ENCODE data around the gene SLC4A1AP.

The SLC4A1AP gene

GRCh38 chr2:27652790-27653189 lies 10.9 kb upstream of the SLC4A1AP start:
- H3K18ac ChIP-seq (ENCODE audit: low read length): no peak overlapping the region

GRCh38 chr2:27653397-27653796 lies 10.3 kb upstream of the SLC4A1AP start:
- Histone ChIP-seq H2AFZ (ENCODE audit: insufficient read depth, low read length, poor library complexity) (no peak overlapping the region), H2BK12ac (ENCODE audit: low read length) (no peak overlapping the region)
- WGBS (ENCODE audit: extremely low coverage, insufficient coverage, insufficient read length): no CpG with 5 or more reads among the region's 2 CpGs

More at GRCh38 chr2:27652790-27653189, 10.9 kb upstream of the SLC4A1AP start:
- Histone ChIP-seq H3K9ac (ENCODE audit: low read length) (no peak overlapping the region), H3K4me3 (ENCODE audit: low read depth, low read length) (no peak overlapping the region), H2AFZ (ENCODE audit: insufficient read depth, low read length, poor library complexity) (no peak overlapping the region), H4K8ac (ENCODE audit: low read depth, low read length) (no peak overlapping the region), H3K14ac (ENCODE audit: low read length) (no peak overlapping the region), H4K12ac (ENCODE audit: low read depth, low read length) (no peak overlapping the region), H2BK12ac (ENCODE audit: low read length) (no peak overlapping the region), H3K9me3 (ENCODE audit: insufficient read depth, low read depth, low read length) (no peaks in the 10 kb centered on the region), H2BK5ac (ENCODE audit: low read depth, low read length, poor library complexity) (no peak overlapping the region), H2BK120ac (ENCODE audit: insufficient read depth, low read length, poor library complexity) (no peak overlapping the region), H3K23ac (ENCODE audit: low read length) (no peak overlapping the region), H4K91ac (ENCODE audit: low read depth, low read length) (no peak overlapping the region), H3K4me1 (ENCODE audit: control insufficient read depth in 1 of 2, insufficient read depth in 2 of 2, low read length in 2 of 2) (no peaks in the 10 kb centered on the region), H3K27me3 (ENCODE audit: insufficient read depth, low read length) (no peaks in the 10 kb centered on the region), H2AK5ac (ENCODE audit: low read length) (no peak overlapping the region), H3K36me3 (ENCODE audit: control insufficient read depth in 1 of 2, insufficient read depth in 2 of 2, low read length in 2 of 2) (peaks cover 29 to 56% of the 10 kb centered on the region in 2 experiments), H3K79me1 (ENCODE audit: low read length) (no peaks in the 10 kb centered on the region), H3K79me2 (ENCODE audit: control insufficient read depth, insufficient read depth, low read length, poor library complexity) (no peaks in the 10 kb centered on the region), H3K4ac (ENCODE audit: low read depth, low read length) (no peak overlapping the region), H3K4me2 (ENCODE audit: low read length) (no peak overlapping the region), H3K27ac (ENCODE audit: low read depth, low read length) (no peak overlapping the region)
- peak in 1 of 2 donors; percentile 19 for DNase-seq
- WGBS (ENCODE audit: extremely low coverage, insufficient coverage, insufficient read length): no CpG with 5 or more reads among the region's 1 CpG

GRCh38 chr2:27655155-27655951 lies 8.3 kb upstream of the SLC4A1AP start:
- Histone ChIP-seq H2AK5ac (ENCODE audit: low read length) (no peak overlapping the region), H3K79me1 (ENCODE audit: low read length) (no peaks in the 10 kb centered on the region), H3K27me3 (ENCODE audit: insufficient read depth, low read length) (no peaks in the 10 kb centered on the region), H2BK120ac (ENCODE audit: insufficient read depth, low read length, poor library complexity) (no peak overlapping the region), H2BK12ac (ENCODE audit: low read length) (no peak overlapping the region), H3K14ac (ENCODE audit: low read length) (no peak overlapping the region), H3K4me2 (ENCODE audit: low read length) (no peak overlapping the region), H3K9ac (ENCODE audit: low read length) (no peak overlapping the region), H3K9me3 (ENCODE audit: insufficient read depth, low read depth, low read length) (no peaks in the 10 kb centered on the region), H3K4ac (ENCODE audit: low read depth, low read length) (no peak overlapping the region), H3K27ac (ENCODE audit: low read depth, low read length) (no peak overlapping the region), H3K4me3 (ENCODE audit: low read depth, low read length) (no peak overlapping the region), H3K23ac (ENCODE audit: low read length) (no peak overlapping the region), H4K91ac (ENCODE audit: low read depth, low read length) (no peak overlapping the region), H3K36me3 (ENCODE audit: control insufficient read depth in 1 of 2, insufficient read depth in 2 of 2, low read length in 2 of 2) (peaks cover 22 to 46% of the 10 kb centered on the region in 2 experiments), H2BK5ac (ENCODE audit: low read depth, low read length, poor library complexity) (no peak overlapping the region), H2AFZ (ENCODE audit: insufficient read depth, low read length, poor library complexity) (no peak overlapping the region), H4K8ac (ENCODE audit: low read depth, low read length) (no peak overlapping the region), H3K18ac (ENCODE audit: low read length) (no peak overlapping the region), H3K79me2 (ENCODE audit: control insufficient read depth, insufficient read depth, low read length, poor library complexity) (no peaks in the 10 kb centered on the region), H4K12ac (ENCODE audit: low read depth, low read length) (no peak overlapping the region), H3K4me1 (ENCODE audit: control insufficient read depth in 1 of 2, insufficient read depth in 2 of 2, low read length in 2 of 2) (no peaks in the 10 kb centered on the region)
- DNase-seq: no peak
- no CpG with 5 or more reads among the region's 7 CpGs for WGBS (ENCODE audit: extremely low coverage, insufficient coverage, insufficient read length)

More at GRCh38 chr2:27653397-27653796, 10.3 kb upstream of the SLC4A1AP start:
- Histone ChIP-seq H3K23ac (ENCODE audit: low read length) (no peak overlapping the region), H4K12ac (ENCODE audit: low read depth, low read length) (no peak overlapping the region), H3K18ac (ENCODE audit: low read length) (no peak overlapping the region), H3K9ac (ENCODE audit: low read length) (no peak overlapping the region), H3K79me1 (ENCODE audit: low read length) (no peaks in the 10 kb centered on the region), H4K8ac (ENCODE audit: low read depth, low read length) (no peak overlapping the region), H3K27me3 (ENCODE audit: insufficient read depth, low read length) (no peaks in the 10 kb centered on the region), H4K91ac (ENCODE audit: low read depth, low read length) (no peak overlapping the region), H3K4me2 (ENCODE audit: low read length) (no peak overlapping the region), H3K79me2 (ENCODE audit: control insufficient read depth, insufficient read depth, low read length, poor library complexity) (no peaks in the 10 kb centered on the region), H3K4me1 (ENCODE audit: control insufficient read depth in 1 of 2, insufficient read depth in 2 of 2, low read length in 2 of 2) (no peaks in the 10 kb centered on the region), H3K27ac (ENCODE audit: low read depth, low read length) (no peak overlapping the region), H2BK120ac (ENCODE audit: insufficient read depth, low read length, poor library complexity) (no peak overlapping the region), H2AK5ac (ENCODE audit: low read length) (no peak overlapping the region), H3K14ac (ENCODE audit: low read length) (no peak overlapping the region), H3K36me3 (ENCODE audit: control insufficient read depth in 1 of 2, insufficient read depth in 2 of 2, low read length in 2 of 2) (peaks cover 26 to 51% of the 10 kb centered on the region in 2 experiments), H2BK5ac (ENCODE audit: low read depth, low read length, poor library complexity) (no peak overlapping the region), H3K4me3 (ENCODE audit: low read depth, low read length) (no peak overlapping the region), H3K9me3 (ENCODE audit: insufficient read depth, low read depth, low read length) (no peaks in the 10 kb centered on the region), H3K4ac (ENCODE audit: low read depth, low read length) (no peak overlapping the region)
- peak; percentile 12 to 31 for DNase-seq

- H2AK5ac ChIP-seq (ENCODE audit: low read length): no peak overlapping the region
- no peak overlapping the region for H4K91ac ChIP-seq (ENCODE audit: low read depth, low read length)
- no peak overlapping the region for H4K8ac ChIP-seq (ENCODE audit: low read depth, low read length)
- no peak overlapping the region for H3K23ac ChIP-seq (ENCODE audit: low read length)
- no peak overlapping the region for H4K12ac ChIP-seq (ENCODE audit: low read depth, low read length)
- H3K27me3 ChIP-seq (ENCODE audit: insufficient read depth, low read length): no peaks in the 10 kb centered on the region
- H2AFZ ChIP-seq (ENCODE audit: insufficient read depth, low read length, poor library complexity): no peak overlapping the region
- no peak overlapping the region for H3K27ac ChIP-seq (ENCODE audit: low read depth, low read length)
- no peak overlapping the region for H3K4me2 ChIP-seq (ENCODE audit: low read length)
- no peak overlapping the region for H2BK5ac ChIP-seq (ENCODE audit: low read depth, low read length, poor library complexity)
- no peak overlapping the region for H2BK120ac ChIP-seq (ENCODE audit: insufficient read depth, low read length, poor library complexity)
- H3K14ac ChIP-seq (ENCODE audit: low read length): no peak overlapping the region
- no peak overlapping the region for H3K9ac ChIP-seq (ENCODE audit: low read length)
- no peak overlapping the region for H3K18ac ChIP-seq (ENCODE audit: low read length)
- H3K4ac ChIP-seq (ENCODE audit: low read depth, low read length): no peak overlapping the region
- peaks cover 9% of the 10 kb centered on the region for H3K79me1 ChIP-seq (ENCODE audit: low read length)
- H2BK12ac ChIP-seq (ENCODE audit: low read length): no peak overlapping the region
- peaks cover 12% of the 10 kb centered on the region for H3K79me2 ChIP-seq (ENCODE audit: control insufficient read depth, insufficient read depth, low read length, poor library complexity)
- peaks cover 13 to 23% of the 10 kb centered on the region in 2 experiments for H3K36me3 ChIP-seq (ENCODE audit: control insufficient read depth in 1 of 2, insufficient read depth in 2 of 2, low read length in 2 of 2)
- no peak for DNase-seq
- WGBS (ENCODE audit: extremely low coverage, insufficient coverage, insufficient read length): no CpG with 5 or more reads among the region's 1 CpG
- peaks cover 9 to 14% of the 10 kb centered on the region in 2 experiments for H3K4me1 ChIP-seq (ENCODE audit: control insufficient read depth in 1 of 2, insufficient read depth in 2 of 2, low read length in 2 of 2)
- no peak overlapping the region for H3K4me3 ChIP-seq (ENCODE audit: low read depth, low read length)
- no peaks in the 10 kb centered on the region for H3K9me3 ChIP-seq (ENCODE audit: insufficient read depth, low read depth, low read length)
Observed at GRCh38 chr2:27661371-27661770, 2.3 kb upstream of the SLC4A1AP start.
